Measurements from ENCODE around the gene GIT2.

Gene GIT2

DNA sequence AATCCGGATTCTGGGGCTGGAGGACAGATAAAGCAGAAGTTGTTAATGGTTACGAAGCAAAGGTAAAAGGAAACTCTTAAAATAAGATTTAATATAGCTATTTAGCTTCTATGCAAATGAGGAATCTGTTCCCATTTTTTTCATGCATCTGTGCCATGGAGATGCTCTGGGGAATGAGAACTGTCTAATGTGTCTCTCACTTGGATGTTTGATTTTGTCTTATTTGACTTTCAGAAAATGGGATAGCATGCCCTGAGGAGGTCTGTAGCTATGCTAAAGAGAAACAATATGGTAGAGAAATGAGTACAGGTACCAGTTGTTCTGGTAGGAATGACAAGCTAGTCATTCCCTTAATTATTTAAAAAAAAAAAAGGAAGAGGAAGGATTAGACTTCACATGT is 27.9 kb upstream of the GIT2 start:
- Histone ChIP-seq H3K4me3 (ENCODE audit: low read depth, low read length) (no peak overlapping the region), H3K27ac (no peak overlapping the region), H3K9ac (no peak overlapping the region), H3K27me3 (ENCODE audit: control insufficient read depth, insufficient read depth, low read length) (no peaks in the 10 kb centered on the region), H3K4me2 (ENCODE audit: low read length) (no peak overlapping the region), H3K79me2 (no peaks in the 10 kb centered on the region), H3K9me3 (ENCODE audit: control insufficient read depth, low read length) (no peaks in the 10 kb centered on the region), H3K4me1 (no peaks in the 10 kb centered on the region), H2AFZ (no peak overlapping the region), H3K36me3 (ENCODE audit: control insufficient read depth, insufficient read depth, low read length) (no peaks in the 10 kb centered on the region)
- TF ChIP-seq, protein P1, sequence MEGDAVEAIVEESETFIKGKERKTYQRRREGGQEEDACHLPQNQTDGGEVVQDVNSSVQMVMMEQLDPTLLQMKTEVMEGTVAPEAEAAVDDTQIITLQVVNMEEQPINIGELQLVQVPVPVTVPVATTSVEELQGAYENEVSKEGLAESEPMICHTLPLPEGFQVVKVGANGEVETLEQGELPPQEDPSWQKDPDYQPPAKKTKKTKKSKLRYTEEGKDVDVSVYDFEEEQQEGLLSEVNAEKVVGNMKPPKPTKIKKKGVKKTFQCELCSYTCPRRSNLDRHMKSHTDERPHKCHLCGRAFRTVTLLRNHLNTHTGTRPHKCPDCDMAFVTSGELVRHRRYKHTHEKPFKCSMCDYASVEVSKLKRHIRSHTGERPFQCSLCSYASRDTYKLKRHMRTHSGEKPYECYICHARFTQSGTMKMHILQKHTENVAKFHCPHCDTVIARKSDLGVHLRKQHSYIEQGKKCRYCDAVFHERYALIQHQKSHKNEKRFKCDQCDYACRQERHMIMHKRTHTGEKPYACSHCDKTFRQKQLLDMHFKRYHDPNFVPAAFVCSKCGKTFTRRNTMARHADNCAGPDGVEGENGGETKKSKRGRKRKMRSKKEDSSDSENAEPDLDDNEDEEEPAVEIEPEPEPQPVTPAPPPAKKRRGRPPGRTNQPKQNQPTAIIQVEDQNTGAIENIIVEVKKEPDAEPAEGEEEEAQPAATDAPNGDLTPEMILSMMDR (IDR thresholded peaks at IDR 0.05): no peak

DNA sequence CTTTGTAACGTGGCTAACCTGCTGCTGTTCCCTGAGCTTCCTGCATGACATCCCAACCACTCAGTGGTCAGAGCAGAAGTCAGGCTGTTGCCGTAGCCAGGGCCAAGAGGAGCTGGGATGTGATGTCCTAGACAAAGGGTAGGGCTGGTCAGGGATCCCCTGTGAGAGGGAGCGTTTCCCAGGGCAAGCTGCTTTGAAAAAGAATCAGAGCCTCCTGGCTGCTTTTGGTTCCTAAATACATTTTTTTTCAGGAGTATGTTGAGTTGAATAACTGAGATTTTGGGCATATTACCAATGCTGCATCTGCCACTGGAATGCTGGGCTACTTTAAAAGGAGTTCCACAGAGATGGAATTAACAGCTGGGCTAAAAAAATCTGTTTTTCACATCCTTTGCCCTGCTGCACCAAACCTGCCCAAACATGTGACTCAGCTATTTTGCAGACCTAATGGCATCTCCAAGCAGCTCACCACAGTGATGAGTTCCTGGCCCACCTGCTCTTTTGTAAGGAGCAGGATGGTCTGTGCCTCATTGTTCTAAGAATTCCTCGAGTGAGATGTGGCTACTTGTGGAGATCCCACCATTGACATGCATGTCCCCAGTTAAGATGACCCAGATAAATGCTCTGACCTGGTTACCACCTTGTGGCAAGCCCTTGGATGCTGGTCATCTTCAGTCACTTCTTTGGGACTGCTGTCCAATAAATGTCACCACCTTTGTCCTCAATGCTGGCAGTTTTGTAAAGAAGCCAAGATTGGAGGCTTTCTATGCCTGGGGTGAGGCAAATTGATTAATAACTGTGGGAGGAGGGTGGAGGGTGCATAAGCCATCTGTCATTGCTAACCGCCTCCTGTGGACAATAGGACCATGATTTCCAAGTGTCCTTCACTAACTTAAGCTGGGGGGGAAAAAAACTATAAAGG is 27.2 kb upstream of the GIT2 start:
- no peak overlapping the region for H3K9ac ChIP-seq
- H2AFZ ChIP-seq: no peak overlapping the region
- H3K9me3 ChIP-seq (ENCODE audit: control insufficient read depth, low read length): no peaks in the 10 kb centered on the region
- no peak overlapping the region for H3K4me2 ChIP-seq (ENCODE audit: low read length)
- no peaks in the 10 kb centered on the region for H3K79me2 ChIP-seq
- no peaks in the 10 kb centered on the region for H3K36me3 ChIP-seq (ENCODE audit: control insufficient read depth, insufficient read depth, low read length)
- H3K27ac ChIP-seq: no peak overlapping the region
- no peak overlapping the region for H3K4me3 ChIP-seq (ENCODE audit: low read depth, low read length)
- H3K4me1 ChIP-seq: no peaks in the 10 kb centered on the region
- H3K27me3 ChIP-seq (ENCODE audit: control insufficient read depth, insufficient read depth, low read length): no peaks in the 10 kb centered on the region
- TF ChIP-seq, protein P1 (IDR thresholded peaks at IDR 0.05): no peak

DNA sequence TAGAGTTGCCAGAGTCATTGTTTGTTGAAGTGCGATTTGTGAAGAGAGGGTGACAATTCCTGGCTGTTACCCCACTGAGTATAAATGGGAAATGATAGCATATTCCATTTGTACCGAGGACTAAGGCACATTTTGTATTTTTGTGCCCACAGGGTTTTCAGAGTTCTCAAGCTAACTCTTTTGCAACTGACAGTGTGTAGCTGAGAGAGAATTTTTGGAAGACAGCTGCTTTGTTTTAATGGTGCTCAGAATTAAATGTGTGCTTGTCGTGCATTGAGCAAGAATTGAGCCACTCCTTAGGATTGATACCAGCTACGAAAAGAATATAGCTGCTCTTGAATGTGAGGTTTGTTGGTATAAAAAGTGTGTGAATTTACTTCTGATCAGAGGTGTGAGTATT is 24.8 kb upstream of the GIT2 start:
- Histone ChIP-seq H3K27ac (no peak overlapping the region), H3K4me3 (ENCODE audit: low read depth, low read length) (no peak overlapping the region), H3K9me3 (ENCODE audit: control insufficient read depth, low read length) (no peaks in the 10 kb centered on the region), H3K4me1 (no peaks in the 10 kb centered on the region), H3K27me3 (ENCODE audit: control insufficient read depth, insufficient read depth, low read length) (no peaks in the 10 kb centered on the region), H3K9ac (no peak overlapping the region), H3K4me2 (ENCODE audit: low read length) (no peak overlapping the region), H2AFZ (no peak overlapping the region), H3K36me3 (ENCODE audit: control insufficient read depth, insufficient read depth, low read length) (no peaks in the 10 kb centered on the region), H3K79me2 (no peaks in the 10 kb centered on the region)
- TF ChIP-seq, protein P1 (IDR thresholded peaks at IDR 0.05): no peak

- TF ChIP-seq, protein P1 (IDR thresholded peaks at IDR 0.05): no peak
- no peak overlapping the region for H3K27ac ChIP-seq
- no peak overlapping the region for H3K4me3 ChIP-seq (ENCODE audit: low read depth, low read length)
- H3K36me3 ChIP-seq (ENCODE audit: control insufficient read depth, insufficient read depth, low read length): no peaks in the 10 kb centered on the region
- H3K9ac ChIP-seq: no peak overlapping the region
- no peaks in the 10 kb centered on the region for H3K79me2 ChIP-seq
- H3K4me1 ChIP-seq: no peaks in the 10 kb centered on the region
- no peak overlapping the region for H3K4me2 ChIP-seq (ENCODE audit: low read length)
- no peaks in the 10 kb centered on the region for H3K27me3 ChIP-seq (ENCODE audit: control insufficient read depth, insufficient read depth, low read length)
- no peak overlapping the region for H2AFZ ChIP-seq
- H3K9me3 ChIP-seq (ENCODE audit: control insufficient read depth, low read length): no peaks in the 10 kb centered on the region
Measured at GRCh38 chr12:110015132-110015531, 19.0 kb upstream of the GIT2 start.

- TF ChIP-seq, protein P1 (IDR thresholded peaks at IDR 0.05): no peak
- no peaks in the 10 kb centered on the region for H3K27me3 ChIP-seq (ENCODE audit: control insufficient read depth, insufficient read depth, low read length)
- no peak overlapping the region for H3K27ac ChIP-seq
- no peaks in the 10 kb centered on the region for H3K9me3 ChIP-seq (ENCODE audit: control insufficient read depth, low read length)
- no peak overlapping the region for H3K4me3 ChIP-seq (ENCODE audit: low read depth, low read length)
- H3K9ac ChIP-seq: no peak overlapping the region
- H3K4me1 ChIP-seq: no peaks in the 10 kb centered on the region
- H3K4me2 ChIP-seq (ENCODE audit: low read length): no peak overlapping the region
- H2AFZ ChIP-seq: no peak overlapping the region
- H3K36me3 ChIP-seq (ENCODE audit: control insufficient read depth, insufficient read depth, low read length): no peaks in the 10 kb centered on the region
- H3K79me2 ChIP-seq: peaks cover under 1% of the 10 kb centered on the region
Measured at GRCh38 chr12:110012659-110013058, 16.5 kb upstream of the GIT2 start.
